ENCODE data around the gene ZSCAN5C. TPM values are rescaled to one million over a fixed set of nuclear protein-coding genes. Genes with fewer than 3 reads are reported as not detected.

The ZSCAN5C gene
- total and polyA plus RNA-seq, 2 donors (not counting 3 experiments of a cell fraction or from before 2014, with no cell fraction given) = not detected

- Histone ChIP-seq H3K9me3 (replicated peaks; ENCODE audit: control insufficient read depth, insufficient read depth, low read length) (no peaks in the 10 kb centered on the region), H3K9ac (replicated peaks; ENCODE audit: extremely low read depth, insufficient read depth, low read length) (no peak overlapping the region), H3K79me2 (ENCODE audit: control insufficient read depth, insufficient read depth, low read length) (no peaks in the 10 kb centered on the region), H4K20me1 (replicated peaks; ENCODE audit: control insufficient read depth, extremely low read depth, insufficient read depth, low read length) (no peaks in the 10 kb centered on the region), H3K27ac (ENCODE audit: insufficient read depth, low read depth, low read length) (no peak overlapping the region), H3K4me1 (ENCODE audit: control insufficient read depth, extremely low read depth, insufficient read depth, low read length) (no peaks in the 10 kb centered on the region), H3K4me3 (replicated peaks in 1 of 3; ENCODE audit: insufficient read depth in 1 of 3, low read depth in 1 of 3, low read length in 3 of 3) (no peak overlapping the region), H3K4me2 (ENCODE audit: insufficient read depth, low read length) (no peak overlapping the region), H3K9me1 (replicated peaks; ENCODE audit: control insufficient read depth, extremely low read depth, insufficient read depth, low read length) (no peaks in the 10 kb centered on the region), H3K27me3 (ENCODE audit: control insufficient read depth in 2 of 2, insufficient read depth in 2 of 2, low read length in 2 of 2) (peaks cover 0 to 2% of the 10 kb centered on the region in 2 experiments), H2AFZ (ENCODE audit: low read depth, low read length) (no peak overlapping the region), H3K36me3 (ENCODE audit: control insufficient read depth in 2 of 2, extremely low read depth in 1 of 2, insufficient read depth in 2 of 2, low read length in 2 of 2) (no peaks in the 10 kb centered on the region)
- FAIRE-seq (no peak), DNase-seq (ENCODE audit: low read depth, low spot score) (no peak)
- ChIA-PET POLR2A (no interaction called here), CTCF (interaction anchor here (1.0 to 13.9 kb wide), 6 partner anchors 13 to 538 kb away, joined by 4 to 328 read pairs (median 12); no protein-coding TSS in a partner anchor)
- BruUV-seq (replicated peaks) = no TSS peak
- intact Hi-C loops (cut with micrococcal nuclease) = loop anchor here (5.0 kb wide), 2 partner anchors 48 to 82 kb away; partner anchors contain the start of gene ZNF787
- dilution Hi-C loops (cut with MboI; ENCODE audit: extremely low pct_ligation_motif_present, low sequenced_read_pairs) = no loop called here
- TF ChIP-seq FOS (IDR thresholded peaks at IDR 0.05; ENCODE audit: borderline replicate concordance, insufficient read depth, low read length) (no peak), JUN (IDR thresholded peaks at IDR 0.05; ENCODE audit: borderline replicate concordance, insufficient read depth, insufficient read length, low read depth) (no peak), CTCF (IDR thresholded peaks at IDR 0.05; ENCODE audit: extremely low read depth in 1 of 2, insufficient read depth in 1 of 2, low read depth in 1 of 2, low read length in 2 of 2) (no peak), EZH2 (IDR thresholded peaks at IDR 0.05; ENCODE audit: borderline replicate concordance, low read depth, low read length, severe bottlenecking) (no peak), MAX (IDR thresholded peaks at IDR 0.05; ENCODE audit: insufficient read depth, insufficient read length) (no peak), GATA2 (IDR thresholded peaks at IDR 0.05; ENCODE audit: insufficient read depth, insufficient read length, low read depth, low read length) (no peak), POLR2AphosphoS5 (IDR thresholded peaks at IDR 0.05; ENCODE audit: insufficient read depth, low read depth, low read length) (no peak), POLR2A (IDR thresholded peaks at IDR 0.05; ENCODE audit: low read depth, low read length) (no peak), MYC (IDR thresholded peaks at IDR 0.05; ENCODE audit: low read depth, low read length) (no peak)
Observed at GRCh38 chr19:56170261-56170660, 31.8 kb upstream of the ZSCAN5C start.

Data from endothelial cell of umbilical vein (primary cell).